ENCODE measurements around the gene MRGPRX4. TPM values are rescaled to one million over a fixed set of nuclear protein-coding genes. Genes with fewer than 3 reads are reported as not detected.

MRGPRX4 gene
- total RNA-seq = under 0.01 TPM in 1 of 2 replicates, not detected in the other

DNA sequence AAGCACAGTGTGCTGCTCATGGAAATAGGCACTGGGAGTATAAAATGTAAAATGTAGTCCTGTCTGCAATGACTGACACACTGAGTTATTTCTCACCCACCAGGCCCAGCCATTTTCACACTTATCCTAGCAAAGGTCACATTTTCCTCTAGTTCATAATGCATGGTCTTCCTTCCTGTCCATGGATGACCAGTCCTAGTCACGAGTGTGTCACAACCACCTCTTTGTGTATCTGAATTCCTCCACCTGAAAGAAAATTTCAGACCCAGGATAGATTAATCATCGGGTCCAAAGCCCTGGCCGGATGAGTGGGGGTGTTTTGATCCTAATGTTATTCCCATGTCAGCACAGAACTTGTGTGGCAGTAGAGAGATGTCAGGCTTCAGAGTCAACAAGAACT, at the start of gene MRGPRX4:
TSS of gene MRGPRX4 (plus strand) at position 172 of the 400 bp plus-strand sequence. CDS start 420 bp downstream, outside the sequence.

GRCh38 chr11:18132341-18132740, 40.3 kb upstream of the MRGPRX4 start, which contains the start of gene MRGPRX3:
Gene MRGPRX3, plus strand, starts transcription at chr11:18132571. Its CDS starts 4,632 bp downstream, at chr11:18137203.

Other genes with a start within 250 kb of the MRGPRX4 start
- gene SERGEF, start 159.8 kb upstream of the MRGPRX4 start, total RNA-seq = 32.7 and 35.2 TPM in 2 replicates
- 0.09 and 0.14 TPM in 2 replicates for gene TPH1, start 126.6 kb upstream of the MRGPRX4 start, total RNA-seq
- 9.8 and 12.8 TPM in 2 replicates for gene SAAL1, start 66.8 kb upstream of the MRGPRX4 start, total RNA-seq
- gene MRGPRX3, start 40.3 kb upstream of the MRGPRX4 start, total RNA-seq = not detected in 2 replicates
- not detected in 2 replicates for gene SAA4, start 64.0 kb downstream of the MRGPRX4 start, total RNA-seq
- 0.28 TPM in 1 of 2 replicates, not detected in the other for gene SAA2, start 75.8 kb downstream of the MRGPRX4 start, total RNA-seq
- 0.37 TPM in 1 of 2 replicates, not detected in the other for gene SAA1, start 93.4 kb downstream of the MRGPRX4 start, total RNA-seq
- gene HPS5, start 149.3 kb downstream of the MRGPRX4 start, total RNA-seq = 33.3 and 43.1 TPM in 2 replicates
- 57.9 and 59.2 TPM in 2 replicates for gene GTF2H1, start 149.7 kb downstream of the MRGPRX4 start, total RNA-seq
- 473 and 711 TPM in 2 replicates for gene LDHA, start 221.7 kb downstream of the MRGPRX4 start, total RNA-seq
- 1.1 TPM in 1 of 2 replicates, not detected in the other for gene LDHC, start 239.5 kb downstream of the MRGPRX4 start, total RNA-seq

Data from smooth muscle cell of bladder (primary cell).